GM18951 (cell line): ENCODE data around the gene IMMP2L.

Experiments
- POLR2A ChIP-seq: IDR thresholded peaks from 4 replicates; pipeline ENCODE4 v1.6.1; 2011; ENCODE audit warnings: mild to moderate bottlenecking; ENCODE audit not compliant: insufficient read length, insufficient read depth; ENCODE audit errors: extremely low read depth
- in situ Hi-C: fragments of 300-500 bp; cut with MboI; formaldehyde crosslinking; loops from one replicate; pipeline ENCODE4 v1.12.0; 2022; ENCODE audit warnings: low sequenced_read_pairs, mixed read lengths, inconsistent platforms; ENCODE audit not compliant: unreplicated experiment

IMMP2L gene

GRCh38 chr7:110797656-110798055, 764.6 kb downstream of the IMMP2L start:
- in situ Hi-C loops: no loop called here
- no peak for TF ChIP-seq POLR2A

GRCh38 chr7:110790992-110791391, 771.3 kb downstream of the IMMP2L start:
- in situ Hi-C loops: no loop called here
- no peak for TF ChIP-seq POLR2A

- in situ Hi-C loops: no loop called here
- TF ChIP-seq POLR2A: no peak
These were observed 775.8 kb downstream of the IMMP2L start for GRCh38 chr7:110786328-110786965.

- TF ChIP-seq POLR2A: no peak
- in situ Hi-C loops: no loop called here
These were observed 777.5 kb downstream of the IMMP2L start for GRCh38 chr7:110784749-110785148.

GRCh38 chr7:110780712-110781111, 781.6 kb downstream of the IMMP2L start:
- TF ChIP-seq POLR2A: no peak
- in situ Hi-C loops: no loop called here

GRCh38 chr7:110779339-110779738, 783.0 kb downstream of the IMMP2L start:
- in situ Hi-C loops: no loop called here
- TF ChIP-seq POLR2A: no peak

- in situ Hi-C loops: no loop called here
- TF ChIP-seq POLR2A: no peak
These were observed 787.2 kb downstream of the IMMP2L start for GRCh38 chr7:110775046-110775445.

GRCh38 chr7:110774071-110774470, 788.2 kb downstream of the IMMP2L start:
- in situ Hi-C loops: no loop called here
- no peak for TF ChIP-seq POLR2A

GRCh38 chr7:110772615-110773014, 789.7 kb downstream of the IMMP2L start:
- TF ChIP-seq POLR2A: no peak
- in situ Hi-C loops: no loop called here

- in situ Hi-C loops: no loop called here
- TF ChIP-seq POLR2A: no peak
These were observed 790.6 kb downstream of the IMMP2L start for GRCh38 chr7:110771717-110772116.

- in situ Hi-C loops: no loop called here
- TF ChIP-seq POLR2A: no peak
These were observed 794.7 kb downstream of the IMMP2L start for GRCh38 chr7:110767550-110768110.

- TF ChIP-seq POLR2A: no peak
- in situ Hi-C loops: no loop called here
These were observed 795.4 kb downstream of the IMMP2L start for GRCh38 chr7:110766864-110767263.

- in situ Hi-C loops: no loop called here
- no peak for TF ChIP-seq POLR2A
These were observed 797.4 kb downstream of the IMMP2L start for GRCh38 chr7:110764852-110765251.

GRCh38 chr7:110762546-110763225, 799.6 kb downstream of the IMMP2L start:
- TF ChIP-seq POLR2A: no peak
- in situ Hi-C loops: no loop called here
